Kidney (tissue), 14 donors: ENCODE data around the gene FARSA. TPM values are rescaled to one million over a fixed set of nuclear protein-coding genes. Genes with fewer than 3 reads are reported as not detected.
"Not testable (repeated sequence)": the region's sequence is repeated elsewhere in the genome, so short reads cannot be mapped to it uniquely, and the experiment has no call there.

ENCODE experiments used
- DNase-seq, 5 donors: peaks; one replicate each; pipeline ENCODE4 v3.0.0-alpha.2; 2013 to 2020
- FAIRE-seq: peaks from 2 replicates; lab custom pipeline; 2012; peaks lifted over from hg19 to GRCh38; lab: Jason Lieb, UNC
- H3K27ac ChIP-seq, 2 donors: one replicate each; pipeline ENCODE4 v1.7.0; 2013; ENCODE audit warnings: low read depth in 2 of 2, low read length in 2 of 2, inconsistent platforms in 1 of 2
- H3K27me3 ChIP-seq: one replicate; pipeline ENCODE4 v1.7.1; 2013; ENCODE audit warnings: low read length, inconsistent platforms; ENCODE audit not compliant: control insufficient read depth, insufficient read depth
- H3K36me3 ChIP-seq, 3 donors: one replicate each; pipeline versions ENCODE4 v1.7.0 to v1.7.1; 2013; ENCODE audit warnings: low read length in 3 of 3, control low read depth in 1 of 3, inconsistent platforms in 1 of 3; ENCODE audit not compliant: insufficient read depth in 3 of 3, control insufficient read depth in 2 of 3
- H3K4me1 ChIP-seq, 3 donors: one replicate each; pipeline versions ENCODE4 v1.7.0 to v1.7.1; 2013; ENCODE audit warnings: low read length in 3 of 3, inconsistent platforms in 1 of 3, low read depth in 1 of 3; ENCODE audit not compliant: control insufficient read depth in 2 of 3, insufficient read depth in 2 of 3
- H3K4me3 ChIP-seq, 3 donors: one replicate each; pipeline versions ENCODE4 v1.7.0 to v1.8.1; 2013; ENCODE audit warnings: low read length in 3 of 3, control low read depth in 1 of 3, inconsistent platforms in 1 of 3
- H3K9ac ChIP-seq, 3 donors: one replicate each; pipeline versions ENCODE4 v1.7.0 to v1.7.1; 2013; ENCODE audit warnings: low read length in 3 of 3, control low read depth in 1 of 3, inconsistent platforms in 1 of 3
- H3K9me3 ChIP-seq, 3 donors: one replicate each; pipeline versions ENCODE4 v1.7.0 to v1.7.1; 2013; ENCODE audit warnings: low read length in 3 of 3, control low read depth in 1 of 3, inconsistent platforms in 1 of 3; ENCODE audit not compliant: control insufficient read depth in 2 of 3, insufficient read depth in 1 of 3
- intact Hi-C: fragments of 100-400 bp; cut with DNase I; formaldehyde crosslinking; loops from one replicate; pipeline ENCODE4 v1.11.1; 2022
- polyA plus RNA-seq: library from polyadenylated mRNA; stranded (reverse); fragments of 350-450 nt; fragmentation: Illumina TruSeq; extraction: RNeasy Lipid Tissue Mini Kit (QIAGEN cat#74804); gene quantifications from one replicate; pipeline ENCODE4 v1.2.3, GENCODE V29; 2014; ENCODE audit warnings: low read depth, low replicate concordance; ENCODE audit not compliant: insufficient read depth
- total RNA-seq: library from RNA; stranded (reverse); fragmentation: NEBNext Ultra II Directional; extraction: Animal tissue kit (Norgen Biotek cat#: 25700); gene quantifications from one replicate; pipeline ENCODE4 v1.2.1, GENCODE V29; 2021
- TF ChIP-seq, protein P1 (sequence below): IDR thresholded peaks from 3 replicates; pipeline ENCODE4 v1.5.1; 2012; ENCODE audit warnings: mild to moderate bottlenecking, moderate library complexity, borderline replicate concordance; ENCODE audit not compliant: insufficient read depth; ENCODE audit errors: extremely low read depth
- donor health status: control.
- donor health status: control.
- donor health status: control.
- donor health status: control.
- donor health status: control.
- donor health status: DM: yes; HTN: yes; CAD: no.
- donor health status: Normal renal cell carcinoma (clear cell type).

The FARSA gene
- total and polyA plus RNA-seq, 2 donors from 2014 or later, result 48.0 to 58.2 TPM

- H3K9ac ChIP-seq, result no peak overlapping the region
- intact Hi-C loops, result loop anchor here (5.0 to 10.0 kb wide), 2 partner anchors 85 to 117 kb away; no protein-coding TSS in a partner anchor
- TF ChIP-seq, protein P1, sequence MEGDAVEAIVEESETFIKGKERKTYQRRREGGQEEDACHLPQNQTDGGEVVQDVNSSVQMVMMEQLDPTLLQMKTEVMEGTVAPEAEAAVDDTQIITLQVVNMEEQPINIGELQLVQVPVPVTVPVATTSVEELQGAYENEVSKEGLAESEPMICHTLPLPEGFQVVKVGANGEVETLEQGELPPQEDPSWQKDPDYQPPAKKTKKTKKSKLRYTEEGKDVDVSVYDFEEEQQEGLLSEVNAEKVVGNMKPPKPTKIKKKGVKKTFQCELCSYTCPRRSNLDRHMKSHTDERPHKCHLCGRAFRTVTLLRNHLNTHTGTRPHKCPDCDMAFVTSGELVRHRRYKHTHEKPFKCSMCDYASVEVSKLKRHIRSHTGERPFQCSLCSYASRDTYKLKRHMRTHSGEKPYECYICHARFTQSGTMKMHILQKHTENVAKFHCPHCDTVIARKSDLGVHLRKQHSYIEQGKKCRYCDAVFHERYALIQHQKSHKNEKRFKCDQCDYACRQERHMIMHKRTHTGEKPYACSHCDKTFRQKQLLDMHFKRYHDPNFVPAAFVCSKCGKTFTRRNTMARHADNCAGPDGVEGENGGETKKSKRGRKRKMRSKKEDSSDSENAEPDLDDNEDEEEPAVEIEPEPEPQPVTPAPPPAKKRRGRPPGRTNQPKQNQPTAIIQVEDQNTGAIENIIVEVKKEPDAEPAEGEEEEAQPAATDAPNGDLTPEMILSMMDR, result no peak
- FAIRE-seq, result no peak
- peaks cover 0 to 9% (median 4%) of the 10 kb centered on the region in 3 donors for H3K4me1 ChIP-seq
- no peaks in the 10 kb centered on the region for H3K9me3 ChIP-seq
- no peak for DNase-seq
- H3K27me3 ChIP-seq, result peaks cover 7% of the 10 kb centered on the region
- no peaks in the 10 kb centered on the region for H3K36me3 ChIP-seq
- H3K27ac ChIP-seq, result no peak overlapping the region
- H3K4me3 ChIP-seq, result no peak overlapping the region
These were observed 46.5 kb upstream of the FARSA start for GRCh38 chr19:12979974-12980373.

DNA sequence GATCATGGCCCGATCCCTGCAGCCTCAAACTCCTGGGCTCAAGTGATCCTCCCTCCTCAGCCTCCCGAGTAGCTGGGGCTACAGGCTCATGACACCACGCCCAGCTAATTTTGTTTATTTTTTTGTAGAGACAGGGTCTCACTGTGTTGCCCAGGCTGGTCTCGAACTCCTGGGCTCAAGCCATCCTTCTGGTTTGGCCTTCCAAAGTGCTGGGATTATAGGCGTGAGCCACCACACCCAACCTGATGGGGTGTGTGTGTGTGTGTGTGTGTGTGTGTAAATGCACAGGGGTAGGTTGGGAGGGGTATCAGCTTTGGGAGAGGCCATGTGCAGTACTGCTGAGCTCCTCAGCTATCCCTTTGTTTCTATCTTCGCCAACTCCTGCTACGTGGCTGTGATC lies 42.6 kb upstream of the FARSA start:
- intact Hi-C loops, result loop anchor here (5.0 to 10.0 kb wide), 2 partner anchors 89 to 121 kb away; no protein-coding TSS in a partner anchor
- not testable (repeated sequence) for H3K9ac ChIP-seq, H3K27ac ChIP-seq

GRCh38 chr19:12975221-12975741 lies 41.8 kb upstream of the FARSA start:
- no peak overlapping the region for H3K27ac ChIP-seq
- DNase-seq (no peak), FAIRE-seq (no peak)
- no peak overlapping the region for H3K4me3 ChIP-seq
- H3K27me3 ChIP-seq, result no peaks in the 10 kb centered on the region
- intact Hi-C loops, result loop anchor here (5.0 to 10.0 kb wide), 2 partner anchors 90 to 122 kb away; no protein-coding TSS in a partner anchor
- peaks cover 0 to 2% (median 0%) of the 10 kb centered on the region in 3 donors for H3K4me1 ChIP-seq
- H3K9me3 ChIP-seq, result no peaks in the 10 kb centered on the region
- no peaks in the 10 kb centered on the region for H3K36me3 ChIP-seq
- no peak overlapping the region for H3K9ac ChIP-seq
- TF ChIP-seq, protein P1, result no peak

More for the DNA sequence above, 42.6 kb upstream of the FARSA start:
- FAIRE-seq, H3K27me3 ChIP-seq, H3K9me3 ChIP-seq, H3K4me1 ChIP-seq, H3K36me3 ChIP-seq, DNase-seq, H3K4me3 ChIP-seq: not testable (repeated sequence)

- Histone ChIP-seq H3K9ac (no peak overlapping the region), H3K4me1 (peaks cover 0 to 2% (median 0%) of the 10 kb centered on the region in 3 donors), H3K9me3 (no peaks in the 10 kb centered on the region), H3K4me3 (no peak overlapping the region), H3K36me3 (no peaks in the 10 kb centered on the region), H3K27ac (no peak overlapping the region), H3K27me3 (no peaks in the 10 kb centered on the region)
- intact Hi-C loops, result loop anchor here (5.0 to 10.0 kb wide), 2 partner anchors 90 to 123 kb away; no protein-coding TSS in a partner anchor
- no peak for FAIRE-seq
- no peak for DNase-seq
- TF ChIP-seq, protein P1, result no peak
These were observed 41.0 kb upstream of the FARSA start for GRCh38 chr19:12974301-12975220.
